ENCODE data around the gene TMEM108.

The TMEM108 gene

GRCh38 chr3:133069556-133070286 lies 31.5 kb downstream of the TMEM108 start:
- TF ChIP-seq CSDC2 (CRISPR knock-in tag; IDR thresholded peaks at IDR 0.05) (no peak), ZNF8 (CRISPR knock-in tag; IDR thresholded peaks at IDR 0.05) (no peak), OSR1 (CRISPR knock-in tag; IDR thresholded peaks at IDR 0.05) (no peak), POU6F1 (CRISPR knock-in tag; IDR thresholded peaks at IDR 0.05; ENCODE audit: borderline replicate concordance, low read depth) (no peak), TOX (CRISPR knock-in tag; IDR thresholded peaks at IDR 0.05; ENCODE audit: borderline replicate concordance) (no peak), ZC3H10 (CRISPR knock-in tag; IDR thresholded peaks at IDR 0.05) (no peak), BACH2 (CRISPR knock-in tag; IDR thresholded peaks at IDR 0.05; ENCODE audit: borderline replicate concordance) (no peak), GLIS3 (CRISPR knock-in tag; IDR thresholded peaks at IDR 0.05) (no peak), ISL1 (CRISPR knock-in tag; IDR thresholded peaks at IDR 0.05) (no peak), ZNF70 (CRISPR knock-in tag; IDR thresholded peaks at IDR 0.05) (no peak), CREB5 (CRISPR knock-in tag; IDR thresholded peaks at IDR 0.05; ENCODE audit: low read depth) (no peak), ZNF565 (CRISPR knock-in tag; conservative IDR thresholded peaks at IDR 0.05; ENCODE audit: low read depth) (no peak), TCF4 (CRISPR knock-in tag; IDR thresholded peaks at IDR 0.05; ENCODE audit: borderline replicate concordance) (no peak), PATZ1 (CRISPR knock-in tag; IDR thresholded peaks at IDR 0.05; ENCODE audit: borderline replicate concordance) (no peak), RARB (CRISPR knock-in tag; IDR thresholded peaks at IDR 0.05) (no peak), ARNTL (CRISPR knock-in tag; IDR thresholded peaks at IDR 0.05; ENCODE audit: borderline replicate concordance, low read depth) (no peak), CSRNP3 (CRISPR knock-in tag; IDR thresholded peaks at IDR 0.05) (no peak), SNAI2 (CRISPR knock-in tag; IDR thresholded peaks at IDR 0.05) (no peak)
- ATAC-seq, result no peak

GRCh38 chr3:133074977-133075376 lies 36.8 kb downstream of the TMEM108 start:
- no peak for TF ChIP-seq PPARA (CRISPR knock-in tag; IDR thresholded peaks at IDR 0.05; ENCODE audit: borderline replicate concordance)
- ATAC-seq, result peak; percentile 64; the same call in 2 of the 3 replicates

GRCh38 chr3:133077688-133078087 lies 39.5 kb downstream of the TMEM108 start:
- no peak for ATAC-seq
- TF ChIP-seq RARB (CRISPR knock-in tag; IDR thresholded peaks at IDR 0.05), result no peak
- no peak for TF ChIP-seq ZC3H10 (CRISPR knock-in tag; IDR thresholded peaks at IDR 0.05)
- TF ChIP-seq PPARA (CRISPR knock-in tag; IDR thresholded peaks at IDR 0.05; ENCODE audit: borderline replicate concordance), result no peak
- no peak for TF ChIP-seq OSR1 (CRISPR knock-in tag; IDR thresholded peaks at IDR 0.05)
- no peak for TF ChIP-seq CSRNP3 (CRISPR knock-in tag; IDR thresholded peaks at IDR 0.05)
- no peak for TF ChIP-seq GLIS3 (CRISPR knock-in tag; IDR thresholded peaks at IDR 0.05)
- TF ChIP-seq ZFP30 (CRISPR knock-in tag; IDR thresholded peaks at IDR 0.05), result no peak
- no peak for TF ChIP-seq ZNF8 (CRISPR knock-in tag; IDR thresholded peaks at IDR 0.05)
- no peak for TF ChIP-seq ARNTL (CRISPR knock-in tag; IDR thresholded peaks at IDR 0.05; ENCODE audit: borderline replicate concordance, low read depth)
- no peak for TF ChIP-seq ISL1 (CRISPR knock-in tag; IDR thresholded peaks at IDR 0.05)
- no peak for TF ChIP-seq ZNF70 (CRISPR knock-in tag; IDR thresholded peaks at IDR 0.05)
